Nephron progenitor cell (in vitro differentiated cells): ENCODE data around the gene RUBCNL.

Experiments used
- DNase-seq: peaks from one replicate; pipeline ENCODE4 v3.0.0; 2021
- H3K27ac Mint-ChIP-seq: 2 replicates; pipeline ENCODE4 v1.8.0; 2021; ENCODE audit warnings: mild to moderate bottlenecking, moderate library complexity, mixed read lengths
- H3K27me3 Mint-ChIP-seq: 2 replicates; pipeline ENCODE4 v1.8.0; 2021; ENCODE audit warnings: mild to moderate bottlenecking, low read depth, mixed read lengths; ENCODE audit not compliant: poor library complexity
- H3K36me3 Mint-ChIP-seq: 2 replicates; pipeline ENCODE4 v1.8.0; 2021; ENCODE audit warnings: low read depth, mixed read lengths
- H3K4me1 Mint-ChIP-seq: 2 replicates; pipeline ENCODE4 v1.8.0; 2021; ENCODE audit warnings: mixed read lengths
- H3K4me3 Mint-ChIP-seq: 2 replicates; pipeline ENCODE4 v1.8.0; 2021; ENCODE audit warnings: mild to moderate bottlenecking, moderate library complexity, mixed read lengths
- H3K9me3 Mint-ChIP-seq: 2 replicates; pipeline ENCODE4 v1.8.0; 2021; ENCODE audit warnings: mild to moderate bottlenecking, moderate library complexity, mixed read lengths
- CTCF ChIP-seq: fragments of 200-600 bp; sonication (generic); IDR thresholded peaks from 2 replicates; pipeline ENCODE4 v1.5.0; 2021; ENCODE audit warnings: antibody characterized with exemption

RUBCNL gene

GRCh38 chr13:46386392-46387063 is 524 bp downstream of the RUBCNL start:
- Mint-ChIP-seq H3K27me3 (peaks cover 51% of the 10 kb centered on the region), H3K4me1 (peaks cover 40% of the 10 kb centered on the region)

GRCh38 chr13:46385946-46386345 is 1.1 kb downstream of the RUBCNL start:
- Mint-ChIP-seq H3K27me3 (peaks cover 53% of the 10 kb centered on the region), H3K4me1 (peaks cover 40% of the 10 kb centered on the region), H3K9me3 (no peaks in the 10 kb centered on the region), H3K36me3 (no peaks in the 10 kb centered on the region), H3K27ac (no peak overlapping the region), H3K4me3 (peak overlapping the region; percentile 79)
- TF ChIP-seq CTCF, result no peak
- peak; percentile 23 for DNase-seq

More at GRCh38 chr13:46386392-46387063, 524 bp downstream of the RUBCNL start:
- H3K4me3 Mint-ChIP-seq, result peak overlapping the region; percentile 79
- no peaks in the 10 kb centered on the region for H3K36me3 Mint-ChIP-seq
- DNase-seq, result peak; percentile 33
- no peaks in the 10 kb centered on the region for H3K9me3 Mint-ChIP-seq
- TF ChIP-seq CTCF, result no peak
- no peak overlapping the region for H3K27ac Mint-ChIP-seq

- no peak for TF ChIP-seq CTCF
Observed at GRCh38 chr13:46383383-46383782, 3.7 kb downstream of the RUBCNL start.

GRCh38 chr13:46382224-46382623 is 4.8 kb downstream of the RUBCNL start:
- no peak for DNase-seq
- Mint-ChIP-seq H3K36me3 (no peaks in the 10 kb centered on the region), H3K4me3 (no peak overlapping the region), H3K9me3 (no peaks in the 10 kb centered on the region), H3K4me1 (peaks cover 17% of the 10 kb centered on the region), H3K27me3 (peaks cover 29% of the 10 kb centered on the region), H3K27ac (no peak overlapping the region)
- TF ChIP-seq CTCF, result no peak

More at GRCh38 chr13:46383383-46383782, 3.7 kb downstream of the RUBCNL start:
- peaks cover 22% of the 10 kb centered on the region for H3K4me1 Mint-ChIP-seq
- no peaks in the 10 kb centered on the region for H3K9me3 Mint-ChIP-seq
- no peaks in the 10 kb centered on the region for H3K36me3 Mint-ChIP-seq
- no peak overlapping the region for H3K4me3 Mint-ChIP-seq
- H3K27me3 Mint-ChIP-seq, result peaks cover 40% of the 10 kb centered on the region
- no peak for DNase-seq
- H3K27ac Mint-ChIP-seq, result no peak overlapping the region

GRCh38 chr13:46380242-46380641 is 6.8 kb downstream of the RUBCNL start:
- H3K4me1 Mint-ChIP-seq, result peaks cover 4% of the 10 kb centered on the region
- H3K9me3 Mint-ChIP-seq, result no peaks in the 10 kb centered on the region
- DNase-seq, result no peak
- no peak overlapping the region for H3K27ac Mint-ChIP-seq
- H3K4me3 Mint-ChIP-seq, result no peak overlapping the region
- no peak for TF ChIP-seq CTCF
- H3K27me3 Mint-ChIP-seq, result peaks cover 11% of the 10 kb centered on the region
- no peaks in the 10 kb centered on the region for H3K36me3 Mint-ChIP-seq

GRCh38 chr13:46379611-46380010 is 7.4 kb downstream of the RUBCNL start:
- TF ChIP-seq CTCF, result no peak
- H3K4me3 Mint-ChIP-seq, result no peak overlapping the region
- H3K36me3 Mint-ChIP-seq, result no peaks in the 10 kb centered on the region
- no peak for DNase-seq
- no peak overlapping the region for H3K27ac Mint-ChIP-seq
- H3K27me3 Mint-ChIP-seq, result peaks cover 5% of the 10 kb centered on the region
- H3K4me1 Mint-ChIP-seq, result peaks cover 4% of the 10 kb centered on the region
- no peaks in the 10 kb centered on the region for H3K9me3 Mint-ChIP-seq
